Measurements from ENCODE around the gene DNAH9. TPM values are rescaled to one million over a fixed set of nuclear protein-coding genes. Genes with fewer than 3 reads are reported as not detected.

DNAH9 gene
- polyA plus RNA-seq, 1 donor from 2014 or later, result 2.0 TPM

- no peak overlapping the region for H3K4me2 ChIP-seq (ENCODE audit: low read length)
- no peaks in the 10 kb centered on the region for H4K20me1 ChIP-seq (ENCODE audit: insufficient read depth)
- H2AFZ ChIP-seq (ENCODE audit: low read depth, low read length), result no peak overlapping the region
- TF ChIP-seq EP300 (conservative IDR thresholded peaks at IDR 0.05; ENCODE audit: poor library complexity, severe bottlenecking) (no peak), MXI1 (conservative IDR thresholded peaks at IDR 0.05; ENCODE audit: poor library complexity, severe bottlenecking) (no peak), REST (IDR thresholded peaks at IDR 0.05; ENCODE audit: borderline replicate concordance) (no peak), TAF1 (IDR thresholded peaks at IDR 0.05; ENCODE audit: low read depth) (no peak), POLR2AphosphoS5 (IDR thresholded peaks at IDR 0.05) (no peak), SMC3 (conservative IDR thresholded peaks at IDR 0.05; ENCODE audit: poor library complexity) (no peak), EZH2 (IDR thresholded peaks at IDR 0.05; ENCODE audit: borderline replicate concordance, insufficient read depth, low read length, poor library complexity, severe bottlenecking) (no peak), RAD21 (conservative IDR thresholded peaks at IDR 0.05) (no peak)
- TF ChIP-seq, protein P1, sequence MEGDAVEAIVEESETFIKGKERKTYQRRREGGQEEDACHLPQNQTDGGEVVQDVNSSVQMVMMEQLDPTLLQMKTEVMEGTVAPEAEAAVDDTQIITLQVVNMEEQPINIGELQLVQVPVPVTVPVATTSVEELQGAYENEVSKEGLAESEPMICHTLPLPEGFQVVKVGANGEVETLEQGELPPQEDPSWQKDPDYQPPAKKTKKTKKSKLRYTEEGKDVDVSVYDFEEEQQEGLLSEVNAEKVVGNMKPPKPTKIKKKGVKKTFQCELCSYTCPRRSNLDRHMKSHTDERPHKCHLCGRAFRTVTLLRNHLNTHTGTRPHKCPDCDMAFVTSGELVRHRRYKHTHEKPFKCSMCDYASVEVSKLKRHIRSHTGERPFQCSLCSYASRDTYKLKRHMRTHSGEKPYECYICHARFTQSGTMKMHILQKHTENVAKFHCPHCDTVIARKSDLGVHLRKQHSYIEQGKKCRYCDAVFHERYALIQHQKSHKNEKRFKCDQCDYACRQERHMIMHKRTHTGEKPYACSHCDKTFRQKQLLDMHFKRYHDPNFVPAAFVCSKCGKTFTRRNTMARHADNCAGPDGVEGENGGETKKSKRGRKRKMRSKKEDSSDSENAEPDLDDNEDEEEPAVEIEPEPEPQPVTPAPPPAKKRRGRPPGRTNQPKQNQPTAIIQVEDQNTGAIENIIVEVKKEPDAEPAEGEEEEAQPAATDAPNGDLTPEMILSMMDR (IDR thresholded peaks at IDR 0.05; ENCODE audit: poor library complexity, severe bottlenecking), result no peak
- no peaks in the 10 kb centered on the region for H3K36me3 ChIP-seq (ENCODE audit: insufficient read depth, low read length)
- H3K9ac ChIP-seq (ENCODE audit: low read length), result no peak overlapping the region
- H3F3A ChIP-seq (ENCODE audit: insufficient read depth, low read length, poor library complexity, severe bottlenecking), result no peaks in the 10 kb centered on the region
- H3K4me3 ChIP-seq (ENCODE audit: low read length), result no peak overlapping the region
- no peaks in the 10 kb centered on the region for H3K79me2 ChIP-seq (replicated peaks; ENCODE audit: insufficient read depth, low read length)
- H3K9me3 ChIP-seq (ENCODE audit: low read length), result no peaks in the 10 kb centered on the region
- H3K27me3 ChIP-seq (ENCODE audit: insufficient read depth, low read depth, low read length), result no peaks in the 10 kb centered on the region
- H3K27ac ChIP-seq (ENCODE audit: low read length), result no peak overlapping the region
- no peaks in the 10 kb centered on the region for H3K9me2 ChIP-seq (ENCODE audit: insufficient read depth, low read length)
These were observed 209.3 kb downstream of the DNAH9 start for GRCh38 chr17:11807606-11808005.

DNA sequence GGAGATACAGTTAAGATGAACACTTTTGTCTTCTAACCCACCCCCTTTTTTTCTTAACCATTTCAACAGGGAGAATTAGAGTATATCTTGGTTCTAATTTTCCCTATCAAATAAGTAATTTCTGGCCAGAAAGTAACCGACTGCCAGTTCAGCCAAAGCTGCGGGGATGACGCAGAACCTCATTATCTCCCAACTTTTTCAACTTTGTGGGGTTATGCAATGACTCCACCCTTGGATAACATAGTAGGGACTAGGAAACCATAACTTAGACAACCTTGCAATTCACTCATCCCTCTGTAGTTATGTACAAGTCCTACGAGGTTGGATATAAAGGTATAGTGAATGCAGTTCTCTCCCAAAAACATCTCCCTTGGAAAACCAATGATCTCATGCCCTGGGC lies 215.0 kb downstream of the DNAH9 start:
- Histone ChIP-seq H3K4me3 (ENCODE audit: low read length) (no peak overlapping the region), H3K36me3 (ENCODE audit: insufficient read depth, low read length) (no peaks in the 10 kb centered on the region), H2AFZ (ENCODE audit: low read depth, low read length) (no peak overlapping the region), H3K4me2 (ENCODE audit: low read length) (no peak overlapping the region), H4K20me1 (ENCODE audit: insufficient read depth) (no peaks in the 10 kb centered on the region), H3K27me3 (ENCODE audit: insufficient read depth, low read depth, low read length) (no peaks in the 10 kb centered on the region), H3K9me3 (ENCODE audit: low read length) (no peaks in the 10 kb centered on the region), H3K9me2 (ENCODE audit: insufficient read depth, low read length) (no peaks in the 10 kb centered on the region), H3F3A (ENCODE audit: insufficient read depth, low read length, poor library complexity, severe bottlenecking) (no peaks in the 10 kb centered on the region), H3K27ac (ENCODE audit: low read length) (no peak overlapping the region), H3K79me2 (replicated peaks; ENCODE audit: insufficient read depth, low read length) (no peaks in the 10 kb centered on the region), H3K9ac (ENCODE audit: low read length) (no peak overlapping the region)
- TF ChIP-seq TAF1 (IDR thresholded peaks at IDR 0.05; ENCODE audit: low read depth) (no peak), MXI1 (conservative IDR thresholded peaks at IDR 0.05; ENCODE audit: poor library complexity, severe bottlenecking) (no peak), EP300 (conservative IDR thresholded peaks at IDR 0.05; ENCODE audit: poor library complexity, severe bottlenecking) (no peak), REST (IDR thresholded peaks at IDR 0.05; ENCODE audit: borderline replicate concordance) (no peak), EZH2 (IDR thresholded peaks at IDR 0.05; ENCODE audit: borderline replicate concordance, insufficient read depth, low read length, poor library complexity, severe bottlenecking) (no peak), POLR2AphosphoS5 (IDR thresholded peaks at IDR 0.05) (no peak), RAD21 (conservative IDR thresholded peaks at IDR 0.05) (no peak), SMC3 (conservative IDR thresholded peaks at IDR 0.05; ENCODE audit: poor library complexity) (no peak)
- TF ChIP-seq, protein P1 (IDR thresholded peaks at IDR 0.05; ENCODE audit: poor library complexity, severe bottlenecking), result no peak

Data from neural cell (in vitro differentiated cells).